ENCODE measurements around the gene NELFA.

The NELFA gene

DNA sequence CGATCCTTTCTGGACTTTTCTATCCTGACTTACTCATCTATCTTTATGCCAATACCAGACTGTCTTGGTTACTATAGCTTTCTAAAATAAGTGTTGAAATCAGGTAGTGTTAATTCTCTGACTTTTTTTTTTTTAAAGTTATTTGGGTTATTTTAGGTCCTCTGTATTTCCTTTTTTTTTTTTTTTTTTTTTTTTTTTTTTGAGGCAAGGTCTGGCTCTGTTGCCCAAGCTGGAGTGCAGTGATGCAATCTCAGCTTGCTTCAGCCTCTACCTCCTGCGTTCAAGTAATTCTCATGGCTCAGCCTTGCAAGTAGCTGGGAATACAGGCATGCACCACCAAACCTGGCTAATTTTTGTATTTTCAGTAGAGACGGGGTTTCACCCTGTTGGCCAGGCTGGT lies 2.8 kb upstream of the NELFA start:
- Histone ChIP-seq H3K36me3 (replicated peaks; ENCODE audit: low read depth, low read length) (peaks cover 6% of the 10 kb centered on the region), H2AFZ (ENCODE audit: low read depth, low read length) (no peak overlapping the region), H3K4me2 (ENCODE audit: low read length) (no peak overlapping the region), H3K79me2 (ENCODE audit: low read length) (peaks cover 22% of the 10 kb centered on the region), H3K9me3 (ENCODE audit: insufficient read depth, low read length) (no peaks in the 10 kb centered on the region), H3K4me3 (ENCODE audit: low read length) (no peak overlapping the region), H3K9ac (ENCODE audit: low read length) (no peak overlapping the region), H4K20me1 (ENCODE audit: insufficient read depth, low read length) (peaks cover 11% of the 10 kb centered on the region), H3K27ac (ENCODE audit: low read length) (no peak overlapping the region), H3K27me3 (ENCODE audit: low read depth, low read length) (no peaks in the 10 kb centered on the region), H3K4me1 (ENCODE audit: low read length) (peaks cover 12% of the 10 kb centered on the region)
- no peak for TF ChIP-seq EZH2phosphoT487 (IDR thresholded peaks at IDR 0.05; ENCODE audit: low read depth)
- TF ChIP-seq, protein P1, sequence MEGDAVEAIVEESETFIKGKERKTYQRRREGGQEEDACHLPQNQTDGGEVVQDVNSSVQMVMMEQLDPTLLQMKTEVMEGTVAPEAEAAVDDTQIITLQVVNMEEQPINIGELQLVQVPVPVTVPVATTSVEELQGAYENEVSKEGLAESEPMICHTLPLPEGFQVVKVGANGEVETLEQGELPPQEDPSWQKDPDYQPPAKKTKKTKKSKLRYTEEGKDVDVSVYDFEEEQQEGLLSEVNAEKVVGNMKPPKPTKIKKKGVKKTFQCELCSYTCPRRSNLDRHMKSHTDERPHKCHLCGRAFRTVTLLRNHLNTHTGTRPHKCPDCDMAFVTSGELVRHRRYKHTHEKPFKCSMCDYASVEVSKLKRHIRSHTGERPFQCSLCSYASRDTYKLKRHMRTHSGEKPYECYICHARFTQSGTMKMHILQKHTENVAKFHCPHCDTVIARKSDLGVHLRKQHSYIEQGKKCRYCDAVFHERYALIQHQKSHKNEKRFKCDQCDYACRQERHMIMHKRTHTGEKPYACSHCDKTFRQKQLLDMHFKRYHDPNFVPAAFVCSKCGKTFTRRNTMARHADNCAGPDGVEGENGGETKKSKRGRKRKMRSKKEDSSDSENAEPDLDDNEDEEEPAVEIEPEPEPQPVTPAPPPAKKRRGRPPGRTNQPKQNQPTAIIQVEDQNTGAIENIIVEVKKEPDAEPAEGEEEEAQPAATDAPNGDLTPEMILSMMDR (IDR thresholded peaks at IDR 0.05; ENCODE audit: low read depth, low read length): no peak

DNA sequence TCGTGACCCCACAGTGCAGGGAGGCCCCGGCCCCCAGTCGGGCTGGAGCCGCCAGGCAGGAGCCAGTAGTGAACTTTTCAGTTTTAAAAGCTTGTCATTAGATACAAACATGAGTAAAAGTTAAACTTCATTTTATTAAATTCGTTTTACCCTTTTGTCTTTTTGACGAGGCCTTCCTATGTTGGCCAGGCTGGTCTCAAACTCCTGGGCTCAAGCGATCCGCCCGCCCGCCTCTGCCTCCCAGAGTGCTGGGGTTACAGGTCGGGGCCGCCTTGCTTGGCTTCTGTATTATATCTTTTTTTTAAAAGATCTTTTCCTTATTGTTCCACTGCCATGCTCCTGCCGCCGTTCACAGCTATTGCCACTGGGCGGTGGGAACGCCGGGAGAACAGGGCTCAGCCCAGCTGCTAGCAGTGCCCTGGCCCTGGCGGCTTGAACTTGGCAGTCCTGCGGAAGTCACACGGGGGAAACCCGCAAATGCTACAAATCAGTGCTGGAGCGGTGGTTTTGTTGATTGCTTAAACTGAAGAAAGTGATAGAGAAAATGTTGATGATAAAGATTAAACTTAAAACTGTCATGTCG lies 968 bp upstream of the NELFA start:
- peaks cover 12% of the 10 kb centered on the region for H3K4me1 ChIP-seq (ENCODE audit: low read length)
- peaks cover 20% of the 10 kb centered on the region for H3K36me3 ChIP-seq (replicated peaks; ENCODE audit: low read depth, low read length)
- peak overlapping the region; percentile 83 for H3K27ac ChIP-seq (ENCODE audit: low read length)
- TF ChIP-seq, protein P1 (IDR thresholded peaks at IDR 0.05; ENCODE audit: low read depth, low read length): no peak
- no peak for TF ChIP-seq EZH2phosphoT487 (IDR thresholded peaks at IDR 0.05; ENCODE audit: low read depth)
- H4K20me1 ChIP-seq (ENCODE audit: insufficient read depth, low read length): peaks cover 23% of the 10 kb centered on the region
- H3K4me3 ChIP-seq (ENCODE audit: low read length): peak overlapping the region; percentile 94
- H3K9me3 ChIP-seq (ENCODE audit: insufficient read depth, low read length): no peaks in the 10 kb centered on the region
- H3K79me2 ChIP-seq (ENCODE audit: low read length): peaks cover 41% of the 10 kb centered on the region
- peak overlapping the region; percentile 61 for H2AFZ ChIP-seq (ENCODE audit: low read depth, low read length)
- H3K27me3 ChIP-seq (ENCODE audit: low read depth, low read length): no peaks in the 10 kb centered on the region
- peak overlapping the region; percentile 83 for H3K9ac ChIP-seq (ENCODE audit: low read length)
- H3K4me2 ChIP-seq (ENCODE audit: low read length): peak overlapping the region; percentile 87

DNA sequence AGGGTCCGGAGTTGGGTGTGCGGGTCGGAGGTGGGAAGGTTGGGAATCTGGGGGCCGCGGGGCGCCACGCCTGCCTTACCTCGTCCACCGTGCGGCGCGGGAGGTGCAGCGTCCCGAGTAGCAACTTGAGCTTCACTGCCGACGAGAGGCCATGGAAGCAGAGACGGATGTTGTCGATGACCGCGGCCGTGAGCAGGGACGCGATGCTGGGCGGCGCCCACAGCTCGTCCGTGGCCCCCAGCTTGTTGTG lies 178 bp downstream of the NELFA start:
- TF ChIP-seq, protein P1 (IDR thresholded peaks at IDR 0.05; ENCODE audit: low read depth, low read length): no peak
- TF ChIP-seq EZH2phosphoT487 (IDR thresholded peaks at IDR 0.05; ENCODE audit: low read depth): no peak
- Histone ChIP-seq H3K4me1 (ENCODE audit: low read length) (peaks cover 12% of the 10 kb centered on the region), H3K36me3 (replicated peaks; ENCODE audit: low read depth, low read length) (peaks cover 20% of the 10 kb centered on the region), H3K4me2 (ENCODE audit: low read length) (peak overlapping the region; percentile 99), H2AFZ (ENCODE audit: low read depth, low read length) (peak overlapping the region; percentile 96), H3K27me3 (ENCODE audit: low read depth, low read length) (no peaks in the 10 kb centered on the region), H3K79me2 (ENCODE audit: low read length) (peaks cover 52% of the 10 kb centered on the region), H3K27ac (ENCODE audit: low read length) (peak overlapping the region; percentile 83), H3K9me3 (ENCODE audit: insufficient read depth, low read length) (no peaks in the 10 kb centered on the region), H4K20me1 (ENCODE audit: insufficient read depth, low read length) (peaks cover 23% of the 10 kb centered on the region), H3K4me3 (ENCODE audit: low read length) (peak overlapping the region; percentile 94), H3K9ac (ENCODE audit: low read length) (peak overlapping the region; percentile 83)

DNA sequence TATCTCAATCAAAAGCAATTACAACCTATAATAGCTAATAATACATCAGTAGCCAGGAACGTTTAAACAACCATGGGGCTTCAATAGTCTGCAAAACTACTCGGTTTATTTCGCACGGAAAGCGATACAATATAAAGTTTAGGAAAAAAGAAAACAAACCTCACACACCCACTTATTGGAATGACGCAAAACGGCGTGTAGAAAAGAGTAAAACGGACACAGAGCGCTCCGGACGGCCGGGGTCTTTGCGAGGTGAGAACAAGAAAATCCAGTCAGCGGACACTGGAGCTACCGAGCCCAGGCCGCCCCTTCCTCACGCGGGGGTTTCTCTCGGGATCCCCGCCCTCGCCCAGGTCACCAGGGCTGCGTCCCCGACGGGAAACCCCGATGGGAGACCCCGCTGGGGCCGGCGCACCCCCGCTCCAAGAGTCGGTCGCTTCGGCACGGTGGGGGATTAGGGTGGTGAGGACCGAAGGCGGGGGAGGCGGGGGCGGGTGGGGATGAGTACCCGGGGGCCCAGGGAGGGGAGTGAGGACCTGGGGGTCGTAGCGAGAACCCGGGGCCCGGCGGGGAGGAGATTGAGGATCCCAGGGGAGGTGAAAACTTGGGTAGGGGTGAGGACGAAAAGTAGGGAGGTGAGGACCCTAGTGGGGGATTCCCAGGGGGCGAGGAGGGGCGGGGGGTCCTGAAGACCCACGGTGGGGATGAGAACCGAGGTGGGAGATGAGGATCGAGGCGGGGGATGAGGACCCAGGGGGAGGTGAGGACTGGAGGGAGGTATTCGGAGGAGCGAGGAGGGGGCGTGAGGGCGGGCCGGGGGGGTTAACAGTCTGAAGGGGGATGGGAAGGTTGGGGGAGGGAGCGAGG lies 737 bp downstream of the NELFA start:
- Histone ChIP-seq H3K4me2 (ENCODE audit: low read length) (peak overlapping the region; percentile 99), H3K27ac (ENCODE audit: low read length) (peak overlapping the region; percentile 83), H3K9me3 (ENCODE audit: insufficient read depth, low read length) (no peaks in the 10 kb centered on the region), H3K4me1 (ENCODE audit: low read length) (peaks cover 12% of the 10 kb centered on the region), H3K9ac (ENCODE audit: low read length) (peak overlapping the region; percentile 83), H3K79me2 (ENCODE audit: low read length) (peaks cover 58% of the 10 kb centered on the region), H4K20me1 (ENCODE audit: insufficient read depth, low read length) (peaks cover 27% of the 10 kb centered on the region), H3K36me3 (replicated peaks; ENCODE audit: low read depth, low read length) (peaks cover 22% of the 10 kb centered on the region), H2AFZ (ENCODE audit: low read depth, low read length) (peak overlapping the region; percentile 96; the same call in 1 of the 2 replicates), H3K27me3 (ENCODE audit: low read depth, low read length) (no peaks in the 10 kb centered on the region), H3K4me3 (ENCODE audit: low read length) (peak overlapping the region; percentile 94)
- no peak for TF ChIP-seq EZH2phosphoT487 (IDR thresholded peaks at IDR 0.05; ENCODE audit: low read depth)
- TF ChIP-seq, protein P1 (IDR thresholded peaks at IDR 0.05; ENCODE audit: low read depth, low read length): no peak

Measured in OCI-LY3 (cell line).